WERI-Rb-1 (cell line): ENCODE measurements around the gene METTL25B.

Source experiments
- DNase-seq: peaks from one replicate; pipeline ENCODE4 v3.0.0-alpha.2; 2020
- H3K27ac ChIP-seq: fragments of 250-450 bp; sonication (Bioruptor Pico); 2 replicates; pipeline ENCODE4 v1.5.1; 2020; ENCODE audit warnings: mild to moderate bottlenecking, moderate library complexity
- H3K27me3 ChIP-seq: fragments of 250-450 bp; sonication (Bioruptor Pico); 2 replicates; pipeline ENCODE4 v1.5.1; 2021; ENCODE audit warnings: mild to moderate bottlenecking, low read depth, moderate library complexity; ENCODE audit not compliant: insufficient read depth, severe bottlenecking
- H3K36me3 ChIP-seq: fragments of 250-450 bp; sonication (Bioruptor Pico); 2 replicates; pipeline ENCODE4 v1.5.1; 2020; ENCODE audit warnings: mild to moderate bottlenecking, moderate library complexity
- H3K4me3 ChIP-seq: 2 replicates; pipeline ENCODE4 v1.5.1; 2011; ENCODE audit warnings: low read depth, mild to moderate bottlenecking, control low read depth, low read length
- H3K9me3 ChIP-seq: fragments of 250-450 bp; sonication (Bioruptor Pico); 2 replicates; pipeline ENCODE4 v1.5.1; 2021; ENCODE audit warnings: mild to moderate bottlenecking, moderate library complexity; ENCODE audit not compliant: severe bottlenecking
- CTCF ChIP-seq: IDR thresholded peaks from 2 replicates; pipeline ENCODE4 v1.5.1; 2011; ENCODE audit warnings: low read depth, mild to moderate bottlenecking, control low read depth, inconsistent platforms, low read length

The METTL25B gene

GRCh38 chr1:156781585-156782186, 53.4 kb downstream of the METTL25B start:
- Histone ChIP-seq H3K27ac (no peak overlapping the region), H3K36me3 (peaks cover 75% of the 10 kb centered on the region), H3K27me3 (no peaks in the 10 kb centered on the region), H3K4me3 (no peak overlapping the region), H3K9me3 (no peaks in the 10 kb centered on the region)
- no peak for DNase-seq
- no peak for TF ChIP-seq CTCF

- no peak for DNase-seq
- no peaks in the 10 kb centered on the region for H3K27me3 ChIP-seq
- TF ChIP-seq CTCF, result no peak
- no peaks in the 10 kb centered on the region for H3K9me3 ChIP-seq
- peaks cover 84% of the 10 kb centered on the region for H3K36me3 ChIP-seq
- H3K4me3 ChIP-seq, result no peak overlapping the region
- H3K27ac ChIP-seq, result no peak overlapping the region
These were observed 57.2 kb downstream of the METTL25B start for GRCh38 chr1:156785458-156785857.
